Hepatocyte (in vitro differentiated cells): ENCODE measurements around the gene ICE2. TPM values are rescaled to one million over a fixed set of nuclear protein-coding genes. Genes with fewer than 3 reads are reported as not detected.

Experiments used
- DNase-seq: peaks from one replicate; pipeline ENCODE4 v3.0.0-alpha.2; 2016; ENCODE audit warnings: low spot score
- H2AFZ ChIP-seq: fragments of 200-600 bp; sonication (generic); 2 replicates; pipeline ENCODE4 v1.6.0; 2016; ENCODE audit warnings: antibody characterized with exemption, mild to moderate bottlenecking
- H3K27ac ChIP-seq: fragments of 200-600 bp; sonication (generic); 2 replicates; pipeline ENCODE4 v1.5.1; 2016; ENCODE audit warnings: mild to moderate bottlenecking
- H3K27me3 ChIP-seq: fragments of 200-600 bp; sonication (generic); 2 replicates; pipeline ENCODE4 v1.6.1; 2016
- H3K36me3 ChIP-seq: fragments of 200-600 bp; sonication (generic); replicated peaks from 2 replicates; pipeline ENCODE4 v1.5.1; 2016; ENCODE audit warnings: low read depth; ENCODE audit not compliant: insufficient read depth
- H3K4me1 ChIP-seq: fragments of 200-600 bp; sonication (generic); 2 replicates; pipeline ENCODE4 v1.5.1; 2016; ENCODE audit warnings: mild to moderate bottlenecking, moderate library complexity; ENCODE audit not compliant: insufficient read depth
- H3K4me2 ChIP-seq: fragments of 200-600 bp; sonication (generic); 2 replicates; pipeline ENCODE4 v1.6.0; 2016
- H3K4me3 ChIP-seq: fragments of 200-600 bp; sonication (generic); 2 replicates; pipeline ENCODE4 v1.5.1; 2016; ENCODE audit warnings: mild to moderate bottlenecking
- H3K79me2 ChIP-seq: fragments of 200-600 bp; sonication (generic); 2 replicates; pipeline ENCODE4 v1.6.0; 2017; ENCODE audit warnings: mild to moderate bottlenecking
- H3K9me2 ChIP-seq: fragments of 200-600 bp; sonication (generic); replicated peaks from 2 replicates; pipeline ENCODE4 v1.6.0; 2017; ENCODE audit warnings: mild to moderate bottlenecking; ENCODE audit not compliant: insufficient read depth
- H3K9me3 ChIP-seq: fragments of 200-600 bp; sonication (generic); 2 replicates; pipeline ENCODE4 v1.5.1; 2016; ENCODE audit warnings: low read depth, mild to moderate bottlenecking
- H4K20me1 ChIP-seq: fragments of 200-600 bp; sonication (generic); 2 replicates; pipeline ENCODE4 v1.6.0; 2016; ENCODE audit warnings: mild to moderate bottlenecking; ENCODE audit not compliant: insufficient read depth, poor library complexity, severe bottlenecking
- CTCF ChIP-seq: fragments of 200-600 bp; sonication (generic); IDR thresholded peaks from 2 replicates; pipeline ENCODE4 v1.5.1; 2016; ENCODE audit warnings: antibody characterized with exemption, mild to moderate bottlenecking; ENCODE audit not compliant: poor library complexity
- EZH2 ChIP-seq: fragments of 200-600 bp; sonication (generic); IDR thresholded peaks from 2 replicates; pipeline ENCODE4 v1.6.1; 2016; ENCODE audit warnings: antibody characterized with exemption, mild to moderate bottlenecking, borderline replicate concordance
- EZH2phosphoT487 ChIP-seq: fragments of 200-600 bp; sonication (generic); IDR thresholded peaks from one replicate; pipeline ENCODE4 v1.6.1; 2018; ENCODE audit warnings: antibody characterized with exemption, mild to moderate bottlenecking, low read depth, moderate library complexity; ENCODE audit not compliant: unreplicated experiment, severe bottlenecking
- WGBS: methylation state at CpG from one replicate; pipeline ENCODE4 v1.1.6; 2016; ENCODE audit warnings: low lambda C conversion rate; ENCODE audit errors: missing lambda C conversion rate; 5-methylcytosine and 5-hydroxymethylcytosine counted together
- polyA plus RNA-seq: library from polyadenylated mRNA; unstranded; fragments of >200 nt; fragmentation: Nextera tagmentation; extraction: Ambion mirVana; gene quantifications from 2 replicates; pipeline ENCODE4 v1.2.1, GENCODE V29; 2016
- total RNA-seq: library from RNA; depleted of rRNA; stranded (reverse); fragments of >200 nt; gene quantifications from 2 replicates; pipeline ENCODE4 v1.2.3, GENCODE V29; 2014

Gene ICE2
- total and polyA plus RNA-seq, 2 experiments from 2014 or later: 15.8 to 35.4 TPM

GRCh38 chr15:60511351-60512031 is 32.5 kb upstream of the ICE2 start:
- H4K20me1 ChIP-seq: no peaks in the 10 kb centered on the region
- 93% methylated on average over 21 of the region's 21 CpGs for WGBS
- no peak overlapping the region for H3K27ac ChIP-seq
- no peaks in the 10 kb centered on the region for H3K9me2 ChIP-seq
- no peak overlapping the region for H2AFZ ChIP-seq
- H3K9me3 ChIP-seq: no peaks in the 10 kb centered on the region
- H3K79me2 ChIP-seq: no peaks in the 10 kb centered on the region
- H3K4me1 ChIP-seq: no peaks in the 10 kb centered on the region
- H3K4me2 ChIP-seq: no peak overlapping the region
- no peaks in the 10 kb centered on the region for H3K27me3 ChIP-seq
- no peak for DNase-seq
- TF ChIP-seq EZH2 (no peak), CTCF (no peak), EZH2phosphoT487 (no peak)
- H3K4me3 ChIP-seq: no peak overlapping the region
- no peaks in the 10 kb centered on the region for H3K36me3 ChIP-seq

GRCh38 chr15:60510006-60510405 is 31.1 kb upstream of the ICE2 start:
- no peak overlapping the region for H2AFZ ChIP-seq
- H3K27me3 ChIP-seq: no peaks in the 10 kb centered on the region
- 80% methylated on average over 5 of the region's 5 CpGs for WGBS
- H3K36me3 ChIP-seq: no peaks in the 10 kb centered on the region
- no peaks in the 10 kb centered on the region for H4K20me1 ChIP-seq
- H3K27ac ChIP-seq: no peak overlapping the region
- H3K4me2 ChIP-seq: no peak overlapping the region
- DNase-seq: no peak
- no peak for TF ChIP-seq EZH2
- no peak for TF ChIP-seq EZH2phosphoT487
- TF ChIP-seq CTCF: no peak
- H3K9me3 ChIP-seq: no peaks in the 10 kb centered on the region
- no peaks in the 10 kb centered on the region for H3K4me1 ChIP-seq
- H3K4me3 ChIP-seq: no peak overlapping the region
- no peaks in the 10 kb centered on the region for H3K79me2 ChIP-seq
- H3K9me2 ChIP-seq: no peaks in the 10 kb centered on the region

- no peak for DNase-seq
- H2AFZ ChIP-seq: no peak overlapping the region
- no peaks in the 10 kb centered on the region for H3K27me3 ChIP-seq
- 86% methylated on average over 3 of the region's 3 CpGs for WGBS
- H3K36me3 ChIP-seq: no peaks in the 10 kb centered on the region
- no peak for TF ChIP-seq EZH2
- no peak for TF ChIP-seq CTCF
- no peak for TF ChIP-seq EZH2phosphoT487
- no peaks in the 10 kb centered on the region for H3K4me1 ChIP-seq
- H3K79me2 ChIP-seq: no peaks in the 10 kb centered on the region
- no peak overlapping the region for H3K4me3 ChIP-seq
- no peak overlapping the region for H3K27ac ChIP-seq
- H4K20me1 ChIP-seq: no peaks in the 10 kb centered on the region
- H3K4me2 ChIP-seq: no peak overlapping the region
- H3K9me3 ChIP-seq: no peaks in the 10 kb centered on the region
- no peaks in the 10 kb centered on the region for H3K9me2 ChIP-seq
Measured at GRCh38 chr15:60509470-60509869, 30.5 kb upstream of the ICE2 start.

- no peak for TF ChIP-seq EZH2
- TF ChIP-seq CTCF: no peak
- no peak for TF ChIP-seq EZH2phosphoT487
- H3K4me3 ChIP-seq: no peak overlapping the region
- H4K20me1 ChIP-seq: no peaks in the 10 kb centered on the region
- no peak overlapping the region for H2AFZ ChIP-seq
- no peak overlapping the region for H3K27ac ChIP-seq
- no peak overlapping the region for H3K4me2 ChIP-seq
- no peaks in the 10 kb centered on the region for H3K79me2 ChIP-seq
- 95% methylated on average over 4 of the region's 4 CpGs for WGBS
- no peak for DNase-seq
- no peaks in the 10 kb centered on the region for H3K9me2 ChIP-seq
- H3K9me3 ChIP-seq: no peaks in the 10 kb centered on the region
- H3K36me3 ChIP-seq: no peaks in the 10 kb centered on the region
- H3K27me3 ChIP-seq: no peaks in the 10 kb centered on the region
- no peaks in the 10 kb centered on the region for H3K4me1 ChIP-seq
Measured at GRCh38 chr15:60508442-60508841, 29.5 kb upstream of the ICE2 start.
